Measurements from ENCODE around the gene MAU2. TPM values are rescaled to one million over a fixed set of nuclear protein-coding genes. Genes with fewer than 3 reads are reported as not detected.

MAU2 gene
- total and polyA plus RNA-seq, 4 donors = 7.5 to 31.0 (median 17.9) TPM

DNA sequence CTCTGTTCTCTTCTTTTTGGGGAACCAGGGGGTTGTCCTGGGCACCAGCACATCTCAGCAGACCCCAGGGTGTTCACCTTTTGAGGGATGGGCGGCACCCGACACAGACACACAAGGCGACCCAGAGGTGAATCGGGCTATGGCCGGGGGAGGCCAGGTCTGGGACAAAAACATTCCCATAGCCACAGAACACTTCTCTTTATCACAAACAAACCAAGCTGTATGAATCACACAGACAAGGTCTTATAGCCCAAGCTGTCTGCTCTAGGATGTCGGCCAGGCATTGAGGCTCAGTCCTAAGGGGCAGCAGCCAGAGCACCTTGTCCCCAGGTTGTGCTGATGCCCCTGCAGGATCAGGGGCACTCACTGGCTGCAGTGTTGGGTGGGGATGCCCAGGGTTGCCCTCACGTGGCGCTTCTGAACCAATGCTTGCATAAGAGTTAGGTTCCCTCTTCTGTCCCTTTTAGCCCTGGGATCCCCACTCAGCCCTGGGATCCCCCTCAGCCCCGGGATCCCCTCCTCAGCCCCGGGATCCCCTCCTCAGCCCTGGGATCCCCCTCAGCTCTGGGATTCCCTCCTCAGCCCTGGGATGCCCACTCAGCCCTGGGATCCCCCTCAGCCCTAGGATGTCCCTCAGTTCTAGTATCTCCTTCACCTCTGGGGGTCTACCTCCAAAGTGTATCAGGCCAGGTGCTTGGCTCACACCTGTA lies 26.9 kb downstream of the MAU2 start:
- TF ChIP-seq TAF1 (conservative IDR thresholded peaks at IDR 0.05) (no peak), RXRA (IDR thresholded peaks at IDR 0.05) (no peak), FOXA1 (IDR thresholded peaks at IDR 0.05) (no peak), JUND (IDR thresholded peaks at IDR 0.05) (no peak), EGR1 (IDR thresholded peaks at IDR 0.05; ENCODE audit: low read depth in 2 of 2) (no peak), FOXA2 (IDR thresholded peaks at IDR 0.05) (no peak), HNF4A (conservative IDR thresholded peaks at IDR 0.05) (no peak), GABPA (IDR thresholded peaks at IDR 0.05 in 1 of 2, conservative IDR thresholded peaks at IDR 0.05 in 1 of 2) (no peak), ATF3 (IDR thresholded peaks at IDR 0.05) (no peak), NR2F2 (IDR thresholded peaks at IDR 0.05) (no peak), SP1 (IDR thresholded peaks at IDR 0.05) (no peak), RAD21 (IDR thresholded peaks at IDR 0.05) (no peak), MAX (IDR thresholded peaks at IDR 0.05) (no peak), HNF4G (IDR thresholded peaks at IDR 0.05) (no peak)
- TF ChIP-seq, protein P1, sequence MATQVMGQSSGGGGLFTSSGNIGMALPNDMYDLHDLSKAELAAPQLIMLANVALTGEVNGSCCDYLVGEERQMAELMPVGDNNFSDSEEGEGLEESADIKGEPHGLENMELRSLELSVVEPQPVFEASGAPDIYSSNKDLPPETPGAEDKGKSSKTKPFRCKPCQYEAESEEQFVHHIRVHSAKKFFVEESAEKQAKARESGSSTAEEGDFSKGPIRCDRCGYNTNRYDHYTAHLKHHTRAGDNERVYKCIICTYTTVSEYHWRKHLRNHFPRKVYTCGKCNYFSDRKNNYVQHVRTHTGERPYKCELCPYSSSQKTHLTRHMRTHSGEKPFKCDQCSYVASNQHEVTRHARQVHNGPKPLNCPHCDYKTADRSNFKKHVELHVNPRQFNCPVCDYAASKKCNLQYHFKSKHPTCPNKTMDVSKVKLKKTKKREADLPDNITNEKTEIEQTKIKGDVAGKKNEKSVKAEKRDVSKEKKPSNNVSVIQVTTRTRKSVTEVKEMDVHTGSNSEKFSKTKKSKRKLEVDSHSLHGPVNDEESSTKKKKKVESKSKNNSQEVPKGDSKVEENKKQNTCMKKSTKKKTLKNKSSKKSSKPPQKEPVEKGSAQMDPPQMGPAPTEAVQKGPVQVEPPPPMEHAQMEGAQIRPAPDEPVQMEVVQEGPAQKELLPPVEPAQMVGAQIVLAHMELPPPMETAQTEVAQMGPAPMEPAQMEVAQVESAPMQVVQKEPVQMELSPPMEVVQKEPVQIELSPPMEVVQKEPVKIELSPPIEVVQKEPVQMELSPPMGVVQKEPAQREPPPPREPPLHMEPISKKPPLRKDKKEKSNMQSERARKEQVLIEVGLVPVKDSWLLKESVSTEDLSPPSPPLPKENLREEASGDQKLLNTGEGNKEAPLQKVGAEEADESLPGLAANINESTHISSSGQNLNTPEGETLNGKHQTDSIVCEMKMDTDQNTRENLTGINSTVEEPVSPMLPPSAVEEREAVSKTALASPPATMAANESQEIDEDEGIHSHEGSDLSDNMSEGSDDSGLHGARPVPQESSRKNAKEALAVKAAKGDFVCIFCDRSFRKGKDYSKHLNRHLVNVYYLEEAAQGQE (IDR thresholded peaks at IDR 0.05) = no peak
- TF ChIP-seq, protein P2, sequence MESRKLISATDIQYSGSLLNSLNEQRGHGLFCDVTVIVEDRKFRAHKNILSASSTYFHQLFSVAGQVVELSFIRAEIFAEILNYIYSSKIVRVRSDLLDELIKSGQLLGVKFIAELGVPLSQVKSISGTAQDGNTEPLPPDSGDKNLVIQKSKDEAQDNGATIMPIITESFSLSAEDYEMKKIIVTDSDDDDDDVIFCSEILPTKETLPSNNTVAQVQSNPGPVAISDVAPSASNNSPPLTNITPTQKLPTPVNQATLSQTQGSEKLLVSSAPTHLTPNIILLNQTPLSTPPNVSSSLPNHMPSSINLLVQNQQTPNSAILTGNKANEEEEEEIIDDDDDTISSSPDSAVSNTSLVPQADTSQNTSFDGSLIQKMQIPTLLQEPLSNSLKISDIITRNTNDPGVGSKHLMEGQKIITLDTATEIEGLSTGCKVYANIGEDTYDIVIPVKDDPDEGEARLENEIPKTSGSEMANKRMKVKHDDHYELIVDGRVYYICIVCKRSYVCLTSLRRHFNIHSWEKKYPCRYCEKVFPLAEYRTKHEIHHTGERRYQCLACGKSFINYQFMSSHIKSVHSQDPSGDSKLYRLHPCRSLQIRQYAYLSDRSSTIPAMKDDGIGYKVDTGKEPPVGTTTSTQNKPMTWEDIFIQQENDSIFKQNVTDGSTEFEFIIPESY (IDR thresholded peaks at IDR 0.05) = no peak
- no peaks in the 10 kb centered on the region for H3K9me3 ChIP-seq (ENCODE audit: control insufficient read depth in 4 of 4, low read length in 3 of 4)

GRCh38 chr19:19348266-19348665 lies 27.6 kb downstream of the MAU2 start:
- H3K4me3 ChIP-seq (ENCODE audit: low read depth in 1 of 3, low read length in 3 of 3) = no peak overlapping the region
- H3K27me3 ChIP-seq (ENCODE audit: control insufficient read depth in 4 of 4, insufficient read depth in 4 of 4, low read length in 3 of 4) = no peaks in the 10 kb centered on the region
- 92% methylated on average over 9 of the region's 9 CpGs for WGBS
- no peak overlapping the region for H3K9ac ChIP-seq (ENCODE audit: low read depth in 1 of 2, low read length in 2 of 2)
- no peak for DNase-seq (ENCODE audit: low spot score)
- TF ChIP-seq SP1 (IDR thresholded peaks at IDR 0.05) = no peak
- TF ChIP-seq, protein P1 (IDR thresholded peaks at IDR 0.05) = no peak
- TF ChIP-seq NR2F2 (IDR thresholded peaks at IDR 0.05) = no peak
- no peak for TF ChIP-seq EGR1 (IDR thresholded peaks at IDR 0.05; ENCODE audit: low read depth in 2 of 2)
- no peak for TF ChIP-seq RAD21 (IDR thresholded peaks at IDR 0.05)
- TF ChIP-seq, protein P2 (IDR thresholded peaks at IDR 0.05) = no peak
- TF ChIP-seq FOXA1 (IDR thresholded peaks at IDR 0.05) = no peak
- TF ChIP-seq YY1 (IDR thresholded peaks at IDR 0.05) = no peak
- no peak for TF ChIP-seq CTCF (IDR thresholded peaks at IDR 0.05; ENCODE audit: low read depth, low read length, missing input control)
- no peak for TF ChIP-seq HNF4G (IDR thresholded peaks at IDR 0.05)
- H3K9me3 ChIP-seq (ENCODE audit: control insufficient read depth in 4 of 4, low read length in 3 of 4) = no peaks in the 10 kb centered on the region
- H3K27ac ChIP-seq (ENCODE audit: low read depth in 1 of 2, low read length in 2 of 2) = no peak overlapping the region
- peaks cover 20 to 78% (median 50%) of the 10 kb centered on the region in 4 donors for H3K36me3 ChIP-seq (ENCODE audit: control insufficient read depth in 4 of 4, insufficient read depth in 3 of 4, low read depth in 1 of 4, low read length in 3 of 4)
- H3K4me1 ChIP-seq (ENCODE audit: control insufficient read depth in 4 of 4, insufficient read depth in 4 of 4, low read length in 3 of 4) = no peaks in the 10 kb centered on the region

More for the DNA sequence above, 26.9 kb downstream of the MAU2 start:
- H3K4me1 ChIP-seq (ENCODE audit: control insufficient read depth in 4 of 4, insufficient read depth in 4 of 4, low read length in 3 of 4) = no peaks in the 10 kb centered on the region
- DNase-seq (ENCODE audit: low spot score) = no peak
- H3K36me3 ChIP-seq (ENCODE audit: control insufficient read depth in 4 of 4, insufficient read depth in 3 of 4, low read depth in 1 of 4, low read length in 3 of 4) = peaks cover 18 to 72% (median 44%) of the 10 kb centered on the region in 4 donors
- 96% methylated on average over 10 of the region's 10 CpGs for WGBS
- H3K9ac ChIP-seq (ENCODE audit: low read depth in 1 of 2, low read length in 2 of 2) = no peak overlapping the region
- H3K27me3 ChIP-seq (ENCODE audit: control insufficient read depth in 4 of 4, insufficient read depth in 4 of 4, low read length in 3 of 4) = no peaks in the 10 kb centered on the region
- H3K4me3 ChIP-seq (ENCODE audit: low read depth in 1 of 3, low read length in 3 of 3) = no peak overlapping the region
- no peak overlapping the region for H3K27ac ChIP-seq (ENCODE audit: low read depth in 1 of 2, low read length in 2 of 2)
